ENCODE measurements around the gene RPL13. TPM values are rescaled to one million over a fixed set of nuclear protein-coding genes. Genes with fewer than 3 reads are reported as not detected.

RPL13 gene
- total and polyA plus RNA-seq, 10 of the 15 experiments (the other 5 are each of a cell fraction or from before 2014, with no cell fraction given): 386 to 9,428 (median 2,486) TPM

- no peak for TF ChIP-seq PAX5 (IDR thresholded peaks at IDR 0.05; ENCODE audit: borderline replicate concordance, low read depth, low read length)
- TF ChIP-seq RCOR1 (conservative IDR thresholded peaks at IDR 0.05; ENCODE audit: low read depth, low read length): no peak
- TF ChIP-seq STAT3 (IDR thresholded peaks at IDR 0.05; ENCODE audit: low read depth, low read length): no peak
- TF ChIP-seq SKIL (IDR thresholded peaks at IDR 0.05; ENCODE audit: low read depth, poor library complexity, severe bottlenecking): no peak
- no peak for TF ChIP-seq CREM (IDR thresholded peaks at IDR 0.05; ENCODE audit: low read depth)
- TF ChIP-seq MEF2B (IDR thresholded peaks at IDR 0.05; ENCODE audit: partially characterized antibody, poor library complexity, severe bottlenecking): peak; percentile 63
- no peak for TF ChIP-seq ZNF592 (IDR thresholded peaks at IDR 0.05)
- TF ChIP-seq POLR2A (IDR thresholded peaks at IDR 0.05; ENCODE audit: low read depth, low read length): peak; percentile 77
- no peak for TF ChIP-seq PKNOX1 (IDR thresholded peaks at IDR 0.05)
- TF ChIP-seq MTA3 (IDR thresholded peaks at IDR 0.05; ENCODE audit: borderline replicate concordance, low read length): peak; percentile 52
- no peak for TF ChIP-seq ZZZ3 (IDR thresholded peaks at IDR 0.05; ENCODE audit: control insufficient read depth, insufficient read length, low read depth)
- TF ChIP-seq GABPA (IDR thresholded peaks at IDR 0.05; ENCODE audit: low read depth): no peak
- no peak for TF ChIP-seq RB1 (IDR thresholded peaks at IDR 0.05; ENCODE audit: borderline replicate concordance)
- no peak for TF ChIP-seq KDM1A (IDR thresholded peaks at IDR 0.05; ENCODE audit: borderline replicate concordance)
- peak; percentile 90 to 95 for TF ChIP-seq BHLHE40 (IDR thresholded peaks at IDR 0.05; ENCODE audit: borderline replicate concordance in 1 of 2, low read depth in 2 of 2, low read length in 1 of 2)
- TF ChIP-seq HDAC2 (IDR thresholded peaks at IDR 0.05): no peak
- no peak for TF ChIP-seq EZH2 (IDR thresholded peaks at IDR 0.05; ENCODE audit: borderline replicate concordance, control insufficient read depth, low read depth, low read length)
- no peak for TF ChIP-seq BCLAF1 (IDR thresholded peaks at IDR 0.05)
- 0 out of 2 replicates have a peak, but pooled peaks have one; percentile 18 for TF ChIP-seq BCL11A (IDR thresholded peaks at IDR 0.05; ENCODE audit: low read depth, low read length)
- no peak for TF ChIP-seq CHD2 (IDR thresholded peaks at IDR 0.05; ENCODE audit: borderline replicate concordance, low read depth, low read length)
Measured at GRCh38 chr16:89565506-89566372, 5.3 kb downstream of the RPL13 start (continued).
